HG03108 (cell line): ENCODE data around the gene HTRA1.

Source experiments
- ATAC-seq: cut with Tn5 transposase; IDR thresholded peaks from one replicate; pipeline ENCODE4 v1.9.1; 2021; ENCODE audit warnings: moderate library complexity; ENCODE audit not compliant: unreplicated experiment

HTRA1 gene

GRCh38 chr10:122461367-122461728 is at the start of gene HTRA1:
Gene HTRA1 (plus strand): TSS chr10:122461553. CDS start chr10:122461653, 100 bp downstream.
- no peak for ATAC-seq

DNA sequence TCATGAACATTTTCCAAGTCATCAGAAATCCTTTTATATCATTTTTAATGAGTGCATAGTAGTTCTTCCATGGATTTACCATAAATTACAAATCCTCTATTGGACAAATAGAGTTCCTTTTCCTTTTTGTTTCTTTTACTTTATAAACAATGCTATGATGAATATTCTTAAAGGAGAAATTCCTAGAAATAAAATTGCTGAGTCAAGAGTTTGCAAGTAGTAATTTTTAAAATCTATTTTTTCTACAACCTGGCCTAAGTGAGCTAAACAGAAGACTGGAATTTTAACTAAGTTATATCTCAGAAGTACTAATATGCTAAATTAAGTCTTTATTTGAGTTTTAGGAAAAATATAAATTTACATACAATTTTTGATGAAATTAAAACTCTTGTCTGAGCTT is 48.0 kb upstream of the HTRA1 start:
- ATAC-seq: no peak

GRCh38 chr10:122417667-122418066 is 43.7 kb upstream of the HTRA1 start:
- ATAC-seq: no peak

DNA sequence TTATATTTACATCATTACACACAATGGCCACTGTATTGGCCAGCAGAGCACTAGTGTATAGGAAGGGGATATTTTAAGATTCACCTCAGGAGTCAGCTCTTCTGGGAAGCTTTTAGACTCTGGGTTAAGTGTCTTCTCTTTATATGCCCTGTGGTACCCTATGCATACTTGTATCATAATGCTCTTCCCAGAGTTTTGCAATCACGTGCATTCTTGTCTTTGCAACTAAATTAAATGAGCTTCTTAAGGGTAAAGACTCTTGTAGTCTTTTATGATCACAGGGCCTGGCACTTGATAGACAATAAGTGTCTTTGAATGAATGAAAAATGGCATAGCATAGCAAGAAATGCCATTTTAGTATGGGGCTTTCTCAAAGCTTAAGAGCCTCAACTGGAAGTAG is 42.3 kb upstream of the HTRA1 start:
- no peak for ATAC-seq

GRCh38 chr10:122419876-122420623 is 41.3 kb upstream of the HTRA1 start:
- ATAC-seq: no peak

DNA sequence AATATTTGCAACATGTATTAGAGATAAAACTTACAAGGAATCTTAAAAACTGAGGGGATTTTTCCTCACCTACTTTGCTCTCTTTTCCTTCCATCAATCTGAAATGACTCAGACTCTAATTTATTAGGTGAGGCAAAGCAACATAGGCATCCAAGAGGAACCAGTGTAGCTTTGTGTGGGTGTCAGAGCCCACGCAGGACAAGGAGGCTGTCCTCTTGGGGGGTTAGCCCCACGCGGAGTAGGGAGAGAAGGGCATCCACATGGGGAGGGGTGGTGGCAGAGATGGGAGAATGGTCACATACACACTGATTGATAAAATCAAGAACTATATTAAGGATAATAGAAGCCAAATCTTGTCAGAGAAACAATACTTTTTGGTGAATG is 40.7 kb upstream of the HTRA1 start:
- ATAC-seq: no peak

DNA sequence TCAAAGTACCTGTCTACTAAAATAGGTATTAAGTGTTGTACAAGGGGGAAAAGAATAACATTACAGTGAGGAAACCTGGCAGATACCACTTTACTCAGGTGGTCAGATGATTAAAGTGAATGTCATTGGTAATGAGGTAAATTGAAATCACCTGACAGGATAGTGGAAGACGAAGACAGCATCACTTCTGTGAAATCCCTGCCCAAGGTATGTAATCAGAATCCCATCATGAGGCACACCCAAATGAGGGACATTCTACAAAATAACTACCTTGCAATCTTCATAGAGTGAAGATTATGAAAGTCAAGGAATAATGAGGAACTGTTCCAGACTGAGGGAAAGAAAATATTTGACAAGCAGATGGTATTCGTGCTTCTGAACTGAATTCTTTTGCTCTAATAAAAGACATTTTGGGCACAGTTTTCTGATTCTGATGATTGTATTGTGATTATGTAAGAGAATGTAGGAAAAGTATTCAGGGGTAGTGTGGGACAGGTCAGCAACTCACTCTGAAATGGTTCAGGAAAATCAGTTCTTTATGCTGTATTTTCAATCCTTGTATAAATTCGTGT is 40.2 kb upstream of the HTRA1 start:
- ATAC-seq: no peak

DNA sequence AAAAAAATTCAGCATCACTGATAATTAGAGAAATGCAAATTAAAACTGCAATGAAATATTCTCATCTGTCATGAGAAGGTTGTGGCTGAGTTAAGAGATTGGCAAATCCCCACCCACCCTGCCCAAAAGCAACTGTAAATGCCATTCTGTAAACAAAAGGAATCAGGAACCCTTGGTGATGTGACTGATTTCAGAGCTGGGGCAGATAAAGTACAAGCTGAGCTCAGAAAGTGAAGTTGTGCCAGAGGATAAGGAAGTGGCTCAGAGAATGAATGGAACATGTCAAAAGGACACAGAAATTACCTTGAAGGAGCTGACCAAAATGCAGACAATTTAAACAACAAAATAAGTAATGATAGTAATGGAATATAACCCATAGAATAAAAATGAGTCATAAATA is 39.6 kb upstream of the HTRA1 start:
- ATAC-seq: no peak

- no peak for ATAC-seq
Observed at GRCh38 chr10:122422266-122422989, 38.9 kb upstream of the HTRA1 start.

- ATAC-seq: no peak
Observed at GRCh38 chr10:122424059-122424458, 37.3 kb upstream of the HTRA1 start.

- no peak for ATAC-seq
Observed at GRCh38 chr10:122426829-122427228, 34.5 kb upstream of the HTRA1 start.

- ATAC-seq: no peak
Observed at GRCh38 chr10:122427280-122427679, 34.1 kb upstream of the HTRA1 start.

DNA sequence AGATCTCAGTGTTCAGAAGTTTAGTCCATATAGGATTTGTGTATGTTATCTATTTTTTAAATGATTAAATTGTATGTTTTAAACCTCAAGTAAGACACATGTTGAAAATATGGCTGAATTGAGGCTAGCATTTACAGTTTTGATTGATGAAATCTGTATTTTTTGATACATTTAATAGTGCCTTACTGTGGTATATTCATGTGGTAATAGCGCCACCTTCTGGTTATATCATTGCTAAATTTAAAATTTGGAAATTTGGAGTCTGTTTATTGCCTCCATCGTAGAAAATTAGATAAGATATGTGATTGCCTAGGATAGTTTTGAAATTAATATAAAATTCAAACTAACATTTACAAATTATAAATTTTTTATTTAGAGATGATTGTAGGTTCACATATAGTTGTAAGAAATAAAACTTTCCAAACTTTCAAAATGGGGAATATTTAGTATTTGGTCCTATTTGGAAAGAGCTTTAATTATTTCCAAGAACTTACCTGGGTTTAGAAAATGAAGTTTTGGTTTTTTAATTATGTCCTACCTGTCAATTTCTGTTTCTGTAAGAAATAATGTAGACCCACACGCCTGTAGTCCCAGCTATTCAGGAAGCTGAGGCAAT is 26.0 kb upstream of the HTRA1 start:
- no peak for ATAC-seq

- no peak for ATAC-seq
Observed at GRCh38 chr10:122441961-122442360, 19.4 kb upstream of the HTRA1 start.

DNA sequence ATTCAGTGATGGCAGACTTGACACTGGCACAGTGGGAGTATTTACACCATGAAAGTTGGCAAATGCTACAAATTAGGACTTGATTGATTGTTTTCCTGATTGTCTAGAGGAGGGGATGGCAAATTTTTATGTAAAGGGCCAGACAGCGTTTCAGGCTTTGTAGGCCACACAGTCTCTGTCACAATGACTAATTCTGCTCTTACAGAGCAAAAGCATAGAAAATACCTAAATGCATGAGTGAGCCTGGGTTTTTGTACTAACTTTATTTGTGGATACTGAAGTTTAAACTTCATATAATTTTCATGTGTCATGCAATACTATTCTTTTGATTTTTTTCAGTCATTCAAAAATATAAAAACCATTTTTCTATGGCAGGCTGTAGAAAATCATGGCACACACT is 15.9 kb upstream of the HTRA1 start:
- no peak for ATAC-seq

DNA sequence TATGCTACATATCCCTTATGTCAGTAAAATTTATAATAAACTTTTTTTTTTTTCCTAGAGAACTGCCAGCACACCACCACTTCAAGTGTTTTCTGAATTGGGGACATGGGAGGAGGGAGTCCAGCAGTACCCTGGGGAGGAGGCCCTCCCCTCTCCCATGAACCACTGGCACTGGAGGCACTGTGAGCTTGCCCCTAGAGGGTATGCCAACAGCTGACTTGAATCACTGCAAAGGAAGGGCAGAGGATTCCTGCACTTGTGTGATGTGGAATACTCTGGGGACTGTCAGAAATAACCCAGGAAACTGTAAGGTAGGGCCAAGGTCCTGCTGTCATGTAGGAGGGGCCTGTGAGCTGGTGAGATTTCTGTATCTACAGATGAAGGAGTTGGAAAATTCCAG is 15.4 kb upstream of the HTRA1 start:
- no peak for ATAC-seq

- ATAC-seq: no peak
Observed at GRCh38 chr10:122446668-122447423, 14.5 kb upstream of the HTRA1 start.

- no peak for ATAC-seq
Observed at GRCh38 chr10:122448600-122448999, 12.8 kb upstream of the HTRA1 start.

GRCh38 chr10:122449153-122449552 is 12.2 kb upstream of the HTRA1 start:
- ATAC-seq: no peak

- no peak for ATAC-seq
Observed at GRCh38 chr10:122450353-122450990, 10.9 kb upstream of the HTRA1 start.

GRCh38 chr10:122454071-122454470 is 7.3 kb upstream of the HTRA1 start:
- ATAC-seq: no peak
